Skeletal muscle satellite cell (primary cell): Measurements from ENCODE around the gene AEBP1.

Source experiments
- H3K27me3 ChIP-seq: 2 replicates; pipeline ENCODE4 v1.7.0; 2013; ENCODE audit warnings: low read length; ENCODE audit not compliant: control insufficient read depth, insufficient read depth
- H3K36me3 ChIP-seq: 2 replicates; pipeline ENCODE4 v1.7.0; 2013; ENCODE audit warnings: mild to moderate bottlenecking, control low read depth, low read length; ENCODE audit not compliant: insufficient read depth
- H3K4me1 ChIP-seq: 2 replicates; pipeline ENCODE4 v1.7.0; 2013; ENCODE audit warnings: low read length; ENCODE audit not compliant: control insufficient read depth, insufficient read depth
- H3K4me2 ChIP-seq: 2 replicates; pipeline ENCODE4 v1.7.0; 2013; ENCODE audit warnings: mild to moderate bottlenecking, low read length
- H3K4me3 ChIP-seq: 2 replicates; pipeline ENCODE4 v1.7.0; 2013; ENCODE audit warnings: low read length
- H3K9ac ChIP-seq: 2 replicates; pipeline ENCODE4 v1.7.0; 2013; ENCODE audit warnings: mild to moderate bottlenecking, low read depth, low read length, moderate library complexity
- H3K9me3 ChIP-seq: replicated peaks from 2 replicates; pipeline ENCODE4 v1.7.0; 2013; ENCODE audit warnings: mild to moderate bottlenecking, control low read depth, low read length

AEBP1 gene

DNA sequence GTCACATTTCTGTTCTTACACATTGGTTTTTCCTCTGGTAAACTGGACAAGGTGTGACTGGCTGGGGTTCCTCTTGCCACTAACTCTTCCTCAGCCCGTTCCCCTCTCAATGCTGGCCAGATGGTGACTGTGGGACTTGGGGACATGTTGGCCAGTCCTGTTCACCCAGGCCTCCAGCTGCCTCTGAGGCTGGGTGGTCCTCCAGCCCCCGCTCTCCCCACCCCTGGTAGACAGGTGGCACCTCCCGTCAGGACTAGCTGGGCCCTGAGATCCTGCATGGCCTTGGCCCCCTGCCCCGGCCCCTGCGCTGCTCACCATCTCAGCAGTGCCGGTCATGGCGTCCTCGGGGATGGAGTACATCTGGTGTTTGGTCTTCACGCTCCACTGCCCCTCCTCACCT, 47.8 kb downstream of the AEBP1 start:
- Histone ChIP-seq H3K4me2 (no peak overlapping the region), H3K36me3 (no peaks in the 10 kb centered on the region), H3K27me3 (peaks cover 13% of the 10 kb centered on the region), H3K9me3 (no peaks in the 10 kb centered on the region), H3K9ac (no peak overlapping the region), H3K4me1 (peaks cover 4% of the 10 kb centered on the region), H3K4me3 (no peak overlapping the region)

DNA sequence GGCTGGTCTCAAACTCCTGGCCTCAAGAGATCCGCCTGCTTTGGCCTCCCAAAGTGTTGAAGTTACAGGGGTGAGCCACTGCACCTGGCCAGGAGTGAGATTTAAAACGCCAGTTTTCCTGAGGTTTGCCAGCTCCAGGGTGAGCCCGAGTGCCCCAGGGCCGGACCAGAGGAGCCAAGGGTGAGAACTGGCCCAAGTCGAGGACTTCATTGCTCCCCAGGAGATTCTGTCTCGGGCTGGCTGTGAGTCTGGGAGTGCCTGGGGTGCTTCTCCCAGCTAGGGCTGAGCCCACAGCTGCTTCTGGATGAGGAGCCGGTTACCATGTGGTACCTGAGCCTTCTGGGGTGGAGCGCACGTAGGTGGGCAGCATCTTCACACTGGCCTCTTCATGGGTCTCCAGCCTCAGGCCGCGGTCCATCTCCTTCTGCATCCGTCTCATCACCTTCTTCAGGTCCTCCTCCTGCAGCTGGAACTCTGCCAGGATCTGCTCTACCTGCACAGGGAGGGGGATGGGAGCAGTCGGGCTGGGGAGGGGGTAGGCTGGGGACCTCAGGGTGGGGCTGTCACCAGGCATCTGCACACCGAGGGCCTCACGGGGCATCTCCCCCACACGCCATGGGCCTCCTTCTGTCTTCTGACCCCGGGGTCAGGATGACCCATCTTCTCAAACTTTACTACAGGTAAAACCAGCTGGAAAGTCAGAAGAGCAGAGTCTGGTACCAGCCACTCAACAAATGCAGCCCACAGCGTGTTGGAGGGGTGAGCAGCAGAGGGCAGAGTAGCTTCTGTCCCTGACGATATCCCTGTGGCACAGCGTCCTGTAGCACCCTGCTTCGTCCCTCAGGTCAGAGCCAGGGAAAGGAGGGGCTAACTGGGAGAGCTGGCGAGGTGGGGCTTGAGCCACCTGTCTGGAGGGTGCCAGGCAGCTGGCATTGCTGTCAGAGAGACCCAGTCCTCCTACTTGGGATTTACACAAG, 49.1 kb downstream of the AEBP1 start:
- Histone ChIP-seq H3K36me3 (no peaks in the 10 kb centered on the region), H3K4me3 (no peak overlapping the region), H3K4me2 (no peak overlapping the region), H3K27me3 (peaks cover 3% of the 10 kb centered on the region), H3K9me3 (no peaks in the 10 kb centered on the region), H3K4me1 (peaks cover 4% of the 10 kb centered on the region), H3K9ac (no peak overlapping the region)

DNA sequence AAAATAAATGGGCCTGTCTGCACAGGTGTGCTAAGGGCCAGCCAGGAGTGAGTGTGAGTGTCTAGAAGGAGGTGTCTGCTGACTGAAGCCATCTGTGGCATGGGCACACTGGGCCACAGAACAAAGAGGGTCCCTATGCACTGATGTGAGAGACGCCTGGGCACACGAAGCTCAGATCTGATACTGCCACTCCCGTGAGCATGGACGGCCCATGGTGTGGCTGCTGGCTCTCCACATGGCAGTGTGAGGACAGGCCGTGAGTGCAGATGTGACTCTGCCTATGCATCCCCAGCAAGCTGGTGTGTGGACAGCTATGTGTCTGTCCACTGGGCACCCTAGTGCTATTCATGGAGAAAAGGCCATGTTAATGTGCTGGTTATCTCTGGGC, 49.8 kb downstream of the AEBP1 start:
- no peaks in the 10 kb centered on the region for H3K36me3 ChIP-seq
- H3K9ac ChIP-seq: no peak overlapping the region
- no peaks in the 10 kb centered on the region for H3K9me3 ChIP-seq
- no peak overlapping the region for H3K4me3 ChIP-seq
- H3K27me3 ChIP-seq: peaks cover 3% of the 10 kb centered on the region
- H3K4me1 ChIP-seq: peaks cover 4% of the 10 kb centered on the region
- H3K4me2 ChIP-seq: no peak overlapping the region

DNA sequence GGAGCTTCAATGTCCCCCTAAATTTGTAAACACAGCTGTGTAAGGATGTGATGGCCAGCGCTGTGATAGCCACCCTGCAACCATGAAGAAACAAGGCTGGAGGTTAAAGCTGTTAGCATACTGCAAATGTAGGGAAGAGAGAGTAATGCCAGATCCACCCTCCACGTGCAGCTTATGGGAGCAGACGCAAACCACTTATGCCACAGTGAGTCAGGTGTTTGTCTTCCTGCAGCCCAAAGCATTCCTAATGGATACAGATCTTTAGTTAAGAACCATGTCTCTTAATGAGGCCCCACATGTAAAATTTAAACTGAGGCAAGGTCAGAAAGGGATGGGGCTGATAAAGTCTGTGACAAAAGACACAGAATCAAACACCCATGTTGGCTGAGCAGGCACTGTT, 50.6 kb downstream of the AEBP1 start:
- Histone ChIP-seq H3K4me3 (no peak overlapping the region), H3K4me1 (peaks cover 4% of the 10 kb centered on the region), H3K9ac (no peak overlapping the region), H3K4me2 (no peak overlapping the region), H3K36me3 (no peaks in the 10 kb centered on the region), H3K27me3 (peaks cover 3% of the 10 kb centered on the region), H3K9me3 (no peaks in the 10 kb centered on the region)

DNA sequence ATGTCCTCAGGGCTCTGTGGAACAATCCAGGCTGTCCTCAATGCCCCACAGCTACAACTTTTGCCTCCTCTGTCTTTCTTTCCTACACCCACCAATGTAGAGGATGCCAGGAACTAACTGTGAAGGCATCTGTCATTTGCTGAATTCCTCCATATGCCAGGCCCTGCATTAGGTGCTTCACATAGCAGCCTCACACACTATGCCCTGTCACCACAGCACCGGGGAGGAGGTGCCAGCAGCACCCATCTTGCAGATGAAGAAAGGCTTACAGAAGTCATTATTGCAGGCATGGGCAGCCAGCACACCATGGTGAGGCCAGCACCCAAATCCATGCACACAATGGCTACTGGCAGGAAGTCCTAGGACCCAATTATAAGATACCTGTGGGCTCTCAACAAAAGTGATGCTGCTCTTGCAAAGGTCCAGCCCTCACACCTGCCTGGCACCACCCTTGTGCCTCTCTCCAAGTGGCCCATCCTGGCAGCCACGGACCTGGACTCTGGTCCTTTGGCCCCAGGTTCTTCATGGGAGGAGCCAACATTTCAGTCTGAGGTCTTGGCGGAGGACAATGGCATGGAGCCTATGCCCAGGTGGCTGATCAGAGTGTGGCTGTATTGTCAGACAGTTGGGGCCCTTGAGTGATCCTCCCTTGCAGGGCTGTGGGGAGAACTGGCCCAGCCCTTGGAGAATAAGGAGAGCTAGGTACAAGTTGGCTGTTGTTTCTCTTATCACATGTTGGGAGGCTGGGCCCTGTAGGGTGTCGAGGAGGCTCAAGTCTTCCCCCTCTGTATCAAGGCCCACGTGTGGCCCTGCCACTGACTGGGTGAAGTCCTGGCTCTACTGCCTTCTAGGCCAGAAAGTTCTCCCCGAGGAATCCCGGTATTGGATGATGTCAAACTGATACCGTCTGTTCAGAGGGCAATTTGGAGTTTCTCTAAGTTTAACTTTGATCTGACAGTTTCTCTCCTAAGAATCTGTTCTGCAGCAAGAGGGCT, 51.3 kb downstream of the AEBP1 start:
- peaks cover 3% of the 10 kb centered on the region for H3K27me3 ChIP-seq
- H3K36me3 ChIP-seq: no peaks in the 10 kb centered on the region
- H3K4me1 ChIP-seq: peaks cover under 1% of the 10 kb centered on the region
- H3K4me3 ChIP-seq: no peak overlapping the region
- no peak overlapping the region for H3K9ac ChIP-seq
- no peaks in the 10 kb centered on the region for H3K9me3 ChIP-seq
- no peak overlapping the region for H3K4me2 ChIP-seq

DNA sequence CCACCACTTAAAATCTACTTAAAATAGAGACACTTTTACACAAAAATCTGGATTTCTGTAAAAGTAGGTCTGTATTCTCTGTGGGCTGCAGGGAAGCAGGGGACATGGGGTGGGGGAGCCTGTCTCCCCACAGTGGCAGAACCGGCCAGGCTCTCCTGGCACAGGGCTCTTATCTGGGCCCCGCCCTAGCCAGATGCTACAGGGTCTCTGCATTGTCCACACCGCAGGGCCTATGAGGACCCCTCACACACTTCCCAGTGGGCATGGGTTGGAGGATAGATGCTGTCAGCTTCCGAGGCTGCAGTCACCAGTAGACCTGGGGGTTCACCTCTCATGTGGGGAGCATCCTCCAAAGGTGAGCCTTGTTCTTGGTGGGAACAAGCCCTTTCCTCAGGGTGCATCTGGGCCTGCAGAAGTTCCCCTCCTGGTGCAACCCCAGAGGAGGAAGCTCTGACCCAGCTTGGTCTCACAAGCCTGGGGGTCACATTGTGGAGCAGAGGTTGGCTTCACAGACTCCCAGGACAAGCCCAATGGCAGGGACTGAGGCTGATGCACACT, 52.4 kb downstream of the AEBP1 start:
- no peak overlapping the region for H3K9ac ChIP-seq
- peaks cover 3% of the 10 kb centered on the region for H3K27me3 ChIP-seq
- H3K9me3 ChIP-seq: no peaks in the 10 kb centered on the region
- H3K4me3 ChIP-seq: no peak overlapping the region
- H3K36me3 ChIP-seq: no peaks in the 10 kb centered on the region
- H3K4me2 ChIP-seq: no peak overlapping the region
- H3K4me1 ChIP-seq: no peaks in the 10 kb centered on the region

DNA sequence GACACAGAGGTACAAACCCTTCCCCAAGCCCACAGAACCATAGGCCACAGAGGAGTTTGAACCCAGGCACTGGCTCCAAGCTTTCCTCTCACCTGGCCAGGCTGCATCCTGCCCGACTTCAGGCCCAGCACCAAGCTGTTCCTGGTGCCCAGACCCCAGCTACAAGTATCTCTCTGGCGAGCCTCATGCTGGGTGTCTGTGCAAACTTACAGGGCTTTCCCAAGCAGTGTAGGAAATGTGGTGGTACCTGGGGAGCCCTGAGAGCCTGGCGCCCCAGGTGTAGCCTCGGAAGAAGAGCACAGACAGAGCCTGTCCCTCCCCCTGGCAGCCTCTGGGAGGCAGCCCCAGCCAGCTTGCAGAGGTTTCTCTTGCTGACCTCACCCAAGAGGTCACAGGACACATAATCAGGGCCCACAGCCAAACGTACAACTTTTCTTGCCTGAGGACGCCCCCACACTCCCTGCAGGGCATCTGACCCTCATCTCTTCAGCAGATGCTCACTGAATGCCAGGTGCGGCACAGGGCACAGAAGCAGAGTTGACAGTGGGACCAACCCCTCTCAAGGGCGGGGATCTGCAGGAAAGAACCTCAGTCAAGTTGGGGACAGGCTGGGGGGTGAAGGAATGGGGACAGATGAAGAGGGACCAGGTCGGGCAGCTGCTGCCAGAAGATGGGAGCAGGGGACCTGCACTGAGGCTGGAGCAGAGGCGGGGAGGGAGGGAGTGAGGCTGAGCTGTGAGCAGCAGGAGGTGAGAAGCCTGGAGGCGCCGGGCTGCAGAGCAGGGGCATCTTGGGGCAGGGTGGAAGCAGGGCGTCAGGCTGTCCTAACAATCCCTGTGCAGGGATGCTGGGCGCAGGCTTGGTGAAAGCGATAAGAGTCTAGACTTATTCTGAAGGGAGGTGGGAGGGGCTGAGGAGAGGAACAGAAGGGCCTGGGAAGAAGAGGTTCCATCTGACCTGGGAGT, 53.3 kb downstream of the AEBP1 start:
- Histone ChIP-seq H3K9me3 (no peaks in the 10 kb centered on the region), H3K4me3 (no peak overlapping the region), H3K27me3 (peaks cover 3% of the 10 kb centered on the region), H3K36me3 (no peaks in the 10 kb centered on the region), H3K4me1 (peaks cover 5% of the 10 kb centered on the region), H3K4me2 (no peak overlapping the region), H3K9ac (no peak overlapping the region)

DNA sequence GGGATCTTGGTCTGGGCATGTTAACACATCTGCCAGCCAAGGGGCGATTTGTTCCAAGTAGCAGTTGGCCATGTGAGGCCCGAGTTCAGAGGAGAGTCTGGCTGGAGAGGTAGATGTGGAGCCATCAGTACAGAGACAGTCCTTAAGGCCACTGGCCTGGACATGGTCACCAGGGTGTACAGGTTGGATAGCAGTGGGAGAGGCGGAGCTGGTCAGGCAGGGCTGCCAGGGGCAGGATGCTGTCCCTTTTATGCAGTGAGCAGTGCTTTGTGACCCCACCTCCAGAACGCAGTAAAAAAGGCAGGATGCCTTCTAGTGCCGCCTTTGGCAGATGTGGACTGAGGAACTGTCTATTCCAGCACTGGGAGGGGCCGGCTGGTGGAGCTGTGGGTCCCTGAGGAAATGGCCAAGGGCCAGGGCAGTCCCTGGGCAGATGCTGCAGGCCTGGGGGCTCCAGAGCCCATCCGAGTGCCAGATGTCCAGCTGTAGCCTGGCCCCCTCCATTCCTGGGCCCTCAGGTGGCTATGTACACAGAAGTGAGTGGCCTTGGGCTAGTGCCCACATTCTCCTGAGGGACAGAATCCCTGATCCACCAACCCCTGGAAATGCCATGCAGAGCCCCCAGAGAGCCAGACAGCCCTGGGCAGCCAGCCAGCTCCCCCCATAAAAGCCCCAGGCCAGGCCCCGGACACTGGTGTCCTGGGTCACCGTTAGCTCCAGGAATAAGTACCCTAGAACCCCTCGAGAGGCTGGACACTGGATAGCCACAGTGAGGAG, 54.1 kb downstream of the AEBP1 start:
- H3K27me3 ChIP-seq: peaks cover 3% of the 10 kb centered on the region
- no peaks in the 10 kb centered on the region for H3K9me3 ChIP-seq
- H3K9ac ChIP-seq: no peak overlapping the region
- no peak overlapping the region for H3K4me2 ChIP-seq
- peaks cover 14% of the 10 kb centered on the region for H3K4me1 ChIP-seq
- H3K4me3 ChIP-seq: no peak overlapping the region
- no peaks in the 10 kb centered on the region for H3K36me3 ChIP-seq

DNA sequence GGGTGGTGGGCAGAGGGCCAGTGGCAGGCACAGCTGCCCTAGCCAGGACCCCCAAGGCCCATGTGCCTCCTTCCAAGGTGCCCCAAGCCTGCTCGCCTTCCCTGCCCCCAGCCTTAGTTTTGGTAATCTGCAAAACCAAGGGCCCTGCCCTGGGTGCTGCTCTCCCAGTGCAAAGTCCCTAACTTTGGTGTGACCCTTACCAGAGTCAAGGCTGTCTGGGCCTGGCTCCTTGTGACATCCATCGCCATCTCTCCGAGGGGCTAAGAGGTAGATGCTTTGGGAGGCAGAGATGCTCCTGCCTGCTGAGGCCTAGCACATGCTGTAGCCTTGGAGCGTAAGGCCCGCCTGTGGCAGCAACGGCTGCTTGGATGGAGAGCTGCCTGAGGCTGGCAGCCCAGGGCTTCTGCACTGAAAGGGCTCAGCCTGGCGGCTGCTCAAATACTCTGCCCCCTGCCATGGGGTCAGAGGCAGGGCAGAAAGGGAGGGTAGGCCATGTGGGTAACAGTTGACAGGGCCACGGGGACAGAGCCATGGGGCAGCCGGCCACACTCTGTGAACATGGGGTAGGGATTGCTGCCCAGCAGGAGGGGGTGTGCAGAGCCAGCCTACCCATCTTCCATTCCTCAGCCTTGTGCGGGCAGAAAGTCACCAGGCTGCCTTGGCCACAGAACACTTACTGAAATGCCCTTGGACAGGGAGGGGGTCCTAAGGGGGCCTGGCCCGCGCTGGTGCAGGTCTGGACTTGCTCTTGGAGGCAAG, 54.9 kb downstream of the AEBP1 start:
- Histone ChIP-seq H3K36me3 (no peaks in the 10 kb centered on the region), H3K9ac (no peak overlapping the region), H3K9me3 (no peaks in the 10 kb centered on the region), H3K27me3 (peaks cover 3% of the 10 kb centered on the region), H3K4me1 (peaks cover 20% of the 10 kb centered on the region), H3K4me2 (no peak overlapping the region), H3K4me3 (no peak overlapping the region)
